NCI-H2227 (cell line): ENCODE results near the gene NMS.

Experiments used
- DNase-seq: peaks from one replicate; lab custom pipeline; 2025; ENCODE audit not compliant: unreplicated experiment; lab: John Stamatoyannopoulos, UW

The NMS gene

GRCh38 chr2:100484390-100484789, 14.1 kb downstream of the NMS start:
- DNase-seq = no peak

DNA sequence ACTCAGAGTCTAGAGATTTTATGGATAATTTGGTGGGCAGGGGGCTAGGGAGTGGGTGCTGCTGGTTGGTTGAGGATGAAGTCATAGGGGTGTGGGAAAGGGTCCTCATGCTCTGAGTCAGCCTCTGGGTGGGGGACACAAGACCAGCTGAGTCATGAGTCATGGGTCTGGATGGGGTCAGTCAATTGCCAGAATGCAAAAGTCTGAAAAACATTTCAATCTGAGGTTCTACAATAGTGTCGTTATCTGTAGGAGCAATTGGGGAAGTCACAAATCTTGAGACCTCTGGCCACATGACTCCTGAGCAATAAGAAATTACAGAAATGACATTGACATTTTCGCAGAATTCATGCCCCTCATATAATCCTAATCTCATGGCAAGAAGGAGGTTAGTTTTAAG, 15.1 kb downstream of the NMS start:
- DNase-seq = no peak

GRCh38 chr2:100494712-100495111, 24.4 kb downstream of the NMS start:
- no peak for DNase-seq

- DNase-seq = no peak
Observed at GRCh38 chr2:100502782-100503181, 32.5 kb downstream of the NMS start.

GRCh38 chr2:100504542-100504941, 34.3 kb downstream of the NMS start:
- DNase-seq = no peak

DNA sequence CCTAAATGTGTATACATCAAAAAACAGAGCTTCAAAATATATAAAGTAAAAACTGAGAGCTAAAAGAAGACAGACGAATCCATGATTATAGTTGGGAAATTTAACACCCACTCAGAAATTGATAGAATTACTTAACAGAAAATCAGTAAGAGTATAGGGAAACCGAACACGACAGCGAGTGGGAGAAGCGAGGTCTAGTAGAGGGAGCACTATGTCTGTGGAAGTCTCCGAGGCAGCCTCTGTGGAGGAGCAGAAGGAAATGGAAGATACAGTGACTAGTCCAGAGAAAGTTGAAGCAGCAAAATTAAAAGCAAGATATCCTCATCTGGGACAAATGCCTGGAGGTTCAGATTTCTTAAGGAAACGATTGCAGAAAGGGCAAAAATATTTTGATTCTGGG, 38.8 kb downstream of the NMS start:
- DNase-seq = no peak

GRCh38 chr2:100513650-100514049, 43.4 kb downstream of the NMS start:
- DNase-seq = no peak

DNA sequence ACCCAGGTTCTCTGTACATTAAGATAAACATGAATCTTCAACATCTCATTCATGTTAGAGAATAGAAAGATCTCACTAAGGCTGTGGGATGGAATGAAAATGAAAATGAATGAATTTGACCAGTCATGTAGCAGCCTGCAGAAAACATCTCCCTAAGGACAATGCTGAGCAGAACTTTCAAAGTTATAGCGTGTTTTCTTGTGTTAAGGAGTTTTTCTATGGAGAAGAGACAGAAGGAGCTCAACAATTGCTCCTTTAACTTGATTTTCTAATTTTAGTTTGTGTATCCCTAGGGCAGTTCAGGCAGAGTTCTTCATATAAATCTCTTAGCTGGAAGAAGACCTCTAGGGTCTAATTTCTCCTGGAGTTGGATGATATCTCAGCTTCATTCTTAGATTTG, 47.3 kb downstream of the NMS start:
- DNase-seq = no peak

GRCh38 chr2:100518801-100519200, 48.5 kb downstream of the NMS start:
- no peak for DNase-seq

- DNase-seq = no peak
Observed at GRCh38 chr2:100520224-100520623, 49.9 kb downstream of the NMS start.

DNA sequence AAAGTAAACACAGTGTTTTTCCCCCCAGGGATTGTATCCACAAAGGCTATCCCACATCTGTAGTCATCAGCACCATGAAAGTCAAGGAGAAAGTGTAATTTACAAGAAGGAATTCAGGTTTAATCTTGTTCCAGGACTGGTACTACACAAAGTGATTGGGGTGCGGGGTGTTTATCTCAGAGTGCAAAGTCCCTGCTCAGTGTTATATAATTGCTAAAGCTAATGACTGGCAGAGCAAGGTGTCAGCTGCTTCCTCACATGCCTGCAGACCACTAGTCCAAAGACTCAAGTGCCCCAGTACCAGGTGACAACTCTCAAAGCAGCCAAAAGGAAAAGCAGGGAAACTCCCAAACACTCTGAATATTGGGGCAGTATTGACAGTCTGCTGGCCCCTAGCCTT, 52.1 kb downstream of the NMS start:
- DNase-seq = no peak

GRCh38 chr2:100524331-100524730, 54.0 kb downstream of the NMS start:
- no peak for DNase-seq

DNA sequence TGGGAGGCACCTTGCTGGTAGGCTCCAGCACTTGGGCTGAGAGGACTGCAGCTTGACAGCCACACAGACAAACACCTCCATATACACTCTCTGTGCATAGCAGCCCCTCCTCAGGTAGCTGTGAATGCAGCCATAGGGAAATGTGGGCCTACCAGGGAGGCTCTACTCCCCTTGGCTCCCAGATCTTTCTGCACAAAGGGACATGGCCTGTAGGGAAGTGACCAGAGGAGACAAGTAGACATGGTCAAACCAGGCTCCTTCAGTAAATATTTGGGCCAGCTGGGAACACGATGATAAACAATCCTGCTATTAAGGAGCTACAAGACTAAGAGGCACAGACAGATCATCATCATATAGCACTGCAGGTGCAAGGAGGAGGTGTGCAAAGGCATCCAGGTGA, 56.6 kb downstream of the NMS start:
- no peak for DNase-seq

GRCh38 chr2:100527440-100528015, 57.2 kb downstream of the NMS start:
- DNase-seq = no peak

DNA sequence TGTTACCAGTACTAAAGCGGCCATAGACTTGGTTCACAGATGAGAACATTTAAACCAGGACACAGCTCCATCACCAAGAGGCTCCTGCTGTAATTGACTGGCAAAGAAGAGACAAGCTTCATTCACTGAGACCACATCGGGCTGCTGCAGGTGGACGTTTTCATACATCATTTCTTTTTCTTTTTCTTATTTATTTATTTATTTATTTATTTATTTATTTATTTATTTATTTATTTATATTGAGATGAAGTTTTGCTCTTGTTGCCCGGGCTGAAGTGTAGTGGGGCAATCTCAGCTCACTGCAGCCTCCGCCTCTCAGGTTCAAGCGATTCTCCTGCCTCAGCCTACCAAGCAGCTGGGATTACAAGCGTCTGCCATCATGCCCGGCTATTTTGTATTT, 58.9 kb downstream of the NMS start:
- DNase-seq = no peak

- no peak for DNase-seq
Observed at GRCh38 chr2:100529900-100530299, 59.6 kb downstream of the NMS start.
